HCEC 1CT (cell line): Measurements from ENCODE around the gene AATF.
"Not testable (repeated sequence)": the region's sequence is repeated elsewhere in the genome, so short reads cannot be mapped to it uniquely, and the experiment has no call there.

Source experiments
- DNase-seq: peaks from one replicate; pipeline ENCODE4 v3.0.0-alpha.2; 2017

The AATF gene

DNA sequence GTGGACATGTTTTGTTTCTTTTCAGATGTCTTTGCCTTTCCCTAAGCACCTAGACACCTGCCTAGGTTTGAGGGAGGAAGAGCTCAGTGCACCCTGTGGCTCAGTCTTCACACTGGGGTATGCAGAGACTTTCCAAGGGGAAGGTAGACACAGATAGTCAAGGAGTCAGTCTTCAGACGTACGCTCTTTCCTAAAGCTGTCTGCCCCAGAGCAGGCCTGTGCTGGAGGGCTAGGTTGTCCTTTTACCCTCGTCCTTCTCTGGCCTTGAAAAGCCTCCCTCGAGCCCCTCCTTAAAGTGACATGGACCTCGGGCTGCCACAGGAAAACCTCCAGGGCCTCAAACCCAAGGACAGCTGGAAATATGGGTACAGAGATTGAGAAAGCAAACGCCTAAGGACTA, 103.7 kb downstream of the AATF start:
- no peak for DNase-seq

DNA sequence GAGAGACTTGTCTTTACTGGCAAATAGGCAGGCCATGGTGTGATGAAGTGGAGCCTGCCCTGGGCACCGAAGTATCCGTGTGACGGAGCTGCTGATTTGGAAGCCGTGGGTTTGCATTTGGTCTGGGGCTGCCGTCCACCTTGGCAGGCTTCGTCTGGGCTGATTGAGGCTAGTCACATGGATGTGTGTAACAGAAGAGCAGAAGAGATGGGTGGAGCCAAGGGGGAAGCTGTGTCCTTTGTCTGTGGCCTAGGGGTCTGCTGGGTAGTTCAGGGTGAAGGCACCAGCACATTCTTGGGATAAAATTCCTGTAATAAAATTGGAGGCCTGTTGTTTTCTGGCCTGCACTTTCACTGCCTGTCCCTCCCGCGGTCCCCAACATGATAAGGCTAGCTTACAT, 106.1 kb downstream of the AATF start:
- DNase-seq = no peak

DNA sequence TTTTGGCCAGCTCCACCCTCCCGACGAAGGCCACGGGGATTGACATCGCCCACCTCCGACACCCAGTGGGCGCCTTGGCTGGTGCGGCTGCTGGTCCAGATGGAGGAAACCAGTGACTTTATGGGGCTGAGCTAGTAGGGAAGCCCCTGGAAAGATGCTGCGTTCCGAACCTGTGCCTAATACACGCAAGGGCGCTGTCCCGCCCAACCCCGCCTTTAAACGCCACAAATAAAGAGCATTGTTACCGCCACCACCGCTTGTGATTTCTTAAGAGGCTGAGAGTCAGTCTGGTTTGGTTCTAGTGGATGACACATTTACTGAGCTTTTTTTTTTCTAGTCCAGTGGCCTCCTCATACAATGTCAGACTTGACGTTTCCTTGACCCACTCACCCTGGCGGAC, 107.9 kb downstream of the AATF start:
- DNase-seq = no peak

DNA sequence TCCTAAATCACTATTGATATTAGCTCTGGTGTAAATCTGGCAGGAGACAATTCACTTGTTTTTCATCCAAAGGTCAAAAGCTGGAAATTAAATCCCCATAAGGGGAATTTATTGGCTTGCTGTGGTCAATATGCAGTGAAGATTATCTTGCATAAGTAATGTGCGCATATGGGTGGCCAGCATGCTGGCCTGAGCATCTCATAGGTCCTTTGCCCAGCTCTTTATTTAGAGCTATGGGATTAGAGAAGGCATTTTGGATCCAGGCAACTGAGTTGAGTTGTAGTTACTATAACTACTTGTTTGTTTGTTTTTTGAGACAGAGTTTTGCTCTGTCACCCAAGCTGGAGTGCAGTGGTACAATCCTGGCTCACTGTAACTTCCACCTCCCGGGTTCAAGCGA, 110.7 kb downstream of the AATF start:
- no peak for DNase-seq

DNA sequence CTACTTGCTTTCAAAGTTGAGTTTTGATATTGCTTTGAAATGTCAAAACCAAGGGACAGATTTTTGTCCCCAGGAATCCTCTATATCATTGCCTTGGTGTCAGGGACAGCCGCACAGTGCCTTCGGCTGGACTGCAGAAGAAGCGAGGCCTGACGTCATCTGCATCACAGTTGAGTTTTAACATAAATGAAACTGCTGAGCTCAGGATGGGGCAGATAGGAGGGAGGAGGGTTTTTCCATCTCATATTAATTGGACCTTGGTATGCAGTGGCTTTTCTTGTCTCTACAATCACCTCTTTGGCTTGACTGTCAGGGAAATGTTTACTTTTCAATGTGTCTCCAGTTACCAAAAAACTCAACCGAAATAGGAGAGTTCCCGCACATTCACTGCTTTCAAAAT, 111.3 kb downstream of the AATF start:
- DNase-seq = no peak

DNA sequence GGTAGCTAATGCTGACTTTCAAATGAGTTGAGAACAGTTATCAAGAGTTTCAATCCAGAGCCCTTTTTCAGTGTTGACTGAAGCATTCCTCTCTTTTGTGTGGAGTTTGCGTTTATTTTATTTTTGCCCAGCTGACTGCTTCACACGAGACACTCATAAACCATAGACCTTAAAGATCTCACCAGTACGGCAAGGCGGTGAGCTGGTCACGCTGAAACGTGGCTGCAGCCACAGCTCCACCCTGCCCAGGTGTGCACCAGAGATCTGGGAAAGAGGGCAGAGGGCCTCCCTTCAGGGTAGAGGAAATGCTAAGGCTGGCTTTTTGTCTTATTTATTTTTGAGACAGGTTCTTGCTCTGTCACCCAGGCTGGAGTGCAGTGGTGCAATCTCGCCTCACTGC, 112.2 kb downstream of the AATF start:
- no peak for DNase-seq

GRCh38 chr17:37062021-37062420, 113.3 kb downstream of the AATF start:
- no peak for DNase-seq

GRCh38 chr17:37064206-37064605, 115.5 kb downstream of the AATF start:
- DNase-seq = no peak

- no peak for DNase-seq
These were observed 116.2 kb downstream of the AATF start for GRCh38 chr17:37064956-37065355.

- DNase-seq = no peak
These were observed 117.0 kb downstream of the AATF start for GRCh38 chr17:37065486-37066321.

GRCh38 chr17:37066322-37067255, 117.8 kb downstream of the AATF start:
- DNase-seq = no peak

DNA sequence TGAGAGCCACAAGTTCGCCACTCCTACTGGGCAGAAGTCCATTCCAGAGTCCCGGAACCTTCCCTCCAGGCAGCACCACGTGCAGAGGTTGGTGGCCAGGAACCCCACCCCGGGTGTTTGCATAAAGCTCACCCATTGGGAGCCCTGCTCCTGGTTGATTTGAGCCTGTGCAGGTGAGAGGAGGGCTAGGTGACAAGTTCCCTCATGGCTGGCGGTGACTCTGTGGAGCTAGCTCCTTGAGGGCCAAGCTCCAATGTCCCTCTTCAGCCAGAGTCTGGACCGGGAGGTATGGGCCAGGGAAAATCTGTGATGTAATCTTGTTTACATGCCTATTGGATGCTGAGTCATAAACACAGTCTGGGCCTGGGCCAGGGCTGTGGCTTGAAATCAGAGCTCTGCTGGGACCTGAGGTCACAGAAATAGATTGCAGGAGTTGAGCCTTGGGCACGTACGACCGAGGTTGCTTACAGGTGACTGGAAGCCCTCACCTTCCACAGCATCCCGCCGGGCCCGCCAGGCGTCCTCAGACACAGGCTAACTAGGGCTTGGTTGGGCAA, 118.9 kb downstream of the AATF start:
- peak; percentile 82 for DNase-seq

- DNase-seq = no peak
These were observed 119.5 kb downstream of the AATF start for GRCh38 chr17:37068266-37068665.

DNA sequence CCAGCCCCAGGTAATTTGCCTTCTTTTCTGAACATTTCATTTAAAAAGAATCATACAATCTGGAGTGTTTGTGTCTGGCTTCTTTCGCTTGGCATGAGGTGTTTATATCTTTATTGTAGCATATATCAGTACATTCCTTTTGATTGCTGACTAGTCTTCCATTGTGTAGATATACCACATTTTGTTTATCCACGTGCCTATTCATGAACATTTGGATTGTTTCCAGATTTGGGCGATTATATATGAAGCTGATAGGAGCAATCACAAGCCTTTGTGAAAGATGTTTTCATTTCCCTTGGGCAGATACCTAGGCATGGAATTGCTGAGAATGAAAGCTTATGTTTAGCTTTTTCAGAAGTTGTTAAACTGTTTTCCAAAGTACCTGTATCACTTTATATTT, 120.3 kb downstream of the AATF start:
- DNase-seq = no peak

GRCh38 chr17:37073464-37073863, 124.7 kb downstream of the AATF start:
- DNase-seq = not testable (repeated sequence)

DNA sequence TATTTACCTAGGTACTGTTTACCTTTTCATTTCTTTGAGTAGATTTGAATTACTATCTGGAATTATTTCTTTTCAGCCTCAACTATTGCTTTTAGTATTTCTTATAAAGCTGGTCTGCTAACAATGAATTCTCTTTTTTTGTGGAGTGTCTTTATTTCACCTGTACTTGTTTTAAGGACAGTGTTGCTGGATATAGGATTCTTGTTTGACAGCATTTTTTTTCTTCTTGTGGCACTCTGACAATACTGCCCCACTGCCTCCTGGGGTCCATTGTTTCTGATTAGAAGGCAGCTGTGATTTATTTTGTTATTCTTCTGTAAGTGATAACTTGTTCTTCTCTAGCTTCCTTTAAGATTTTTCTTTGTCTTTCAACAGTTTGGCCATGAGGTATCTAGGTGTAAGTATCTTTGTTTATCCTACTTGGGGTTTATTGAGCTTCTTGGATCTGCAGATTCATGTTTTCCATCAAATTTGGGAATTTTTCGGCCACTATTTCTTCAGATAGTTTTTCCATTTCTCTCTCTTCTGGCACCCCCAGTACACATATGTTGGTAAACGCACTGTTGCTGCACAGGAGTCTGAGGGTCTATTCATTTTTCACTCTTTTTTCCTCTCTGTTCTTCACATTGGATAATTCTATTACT, 130.4 kb downstream of the AATF start:
- no peak for DNase-seq

DNA sequence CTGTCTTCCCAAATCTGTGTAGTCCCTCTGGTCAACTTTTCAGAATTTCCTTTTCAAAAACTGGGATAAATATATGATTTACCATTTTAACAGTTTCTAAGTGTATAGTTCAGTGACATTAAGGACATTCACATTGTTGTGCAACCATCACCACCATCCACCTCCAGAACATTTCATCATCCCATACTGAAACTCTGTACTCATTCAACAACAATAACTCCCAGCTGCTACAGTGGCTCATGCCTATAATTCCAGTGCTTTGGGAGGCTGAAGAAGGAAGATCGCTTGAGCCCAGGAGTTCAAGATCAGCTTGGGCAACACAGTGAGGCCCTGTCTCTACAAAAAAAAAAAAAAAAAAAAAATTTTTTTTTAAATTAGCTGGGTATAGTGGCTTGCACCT, 131.0 kb downstream of the AATF start:
- peak; percentile 36 for DNase-seq

- no peak for DNase-seq
These were observed 132.5 kb downstream of the AATF start for GRCh38 chr17:37081287-37081686.

- DNase-seq = no peak
These were observed 133.6 kb downstream of the AATF start for GRCh38 chr17:37082311-37082860.

DNA sequence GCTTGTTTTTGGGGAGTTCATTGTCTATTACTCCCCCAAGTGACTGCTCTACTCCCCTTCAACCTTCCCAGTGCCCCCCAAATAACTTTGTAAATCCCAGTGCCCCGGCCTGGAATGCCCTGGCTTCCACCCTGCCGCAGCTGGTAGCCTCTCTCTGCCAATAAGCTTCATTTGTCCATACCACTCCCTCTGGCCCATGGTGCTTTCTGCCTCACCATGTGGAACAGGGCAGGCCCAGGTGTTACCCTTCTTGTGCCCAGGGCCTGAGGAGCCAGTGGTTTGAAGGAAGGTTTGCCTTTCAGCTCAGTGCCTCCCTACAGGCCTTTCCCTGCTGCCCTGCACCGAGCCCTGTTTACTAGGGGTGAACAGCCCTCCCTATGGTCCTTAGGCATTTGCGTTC, 134.2 kb downstream of the AATF start:
- DNase-seq = no peak

DNA sequence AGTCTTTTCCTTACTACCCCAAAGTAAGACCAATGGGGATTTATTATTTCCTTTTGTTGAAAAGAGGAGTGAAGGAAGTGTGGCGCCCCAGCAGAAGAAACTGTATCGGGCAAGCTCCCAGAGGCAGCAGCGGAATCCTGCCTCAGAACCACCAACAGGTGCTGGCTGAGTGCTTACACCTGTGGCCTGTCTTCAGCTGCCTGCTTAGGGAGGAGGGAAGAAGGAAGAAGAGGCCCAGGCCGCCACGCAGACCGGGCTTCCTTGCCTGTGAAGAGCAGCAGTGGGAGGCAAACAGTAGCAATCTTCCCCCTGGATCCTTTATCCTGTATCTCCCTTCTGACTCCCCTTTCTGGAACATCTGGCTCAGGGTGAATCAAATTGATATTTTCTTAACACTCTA, 134.7 kb downstream of the AATF start:
- DNase-seq = no peak

DNA sequence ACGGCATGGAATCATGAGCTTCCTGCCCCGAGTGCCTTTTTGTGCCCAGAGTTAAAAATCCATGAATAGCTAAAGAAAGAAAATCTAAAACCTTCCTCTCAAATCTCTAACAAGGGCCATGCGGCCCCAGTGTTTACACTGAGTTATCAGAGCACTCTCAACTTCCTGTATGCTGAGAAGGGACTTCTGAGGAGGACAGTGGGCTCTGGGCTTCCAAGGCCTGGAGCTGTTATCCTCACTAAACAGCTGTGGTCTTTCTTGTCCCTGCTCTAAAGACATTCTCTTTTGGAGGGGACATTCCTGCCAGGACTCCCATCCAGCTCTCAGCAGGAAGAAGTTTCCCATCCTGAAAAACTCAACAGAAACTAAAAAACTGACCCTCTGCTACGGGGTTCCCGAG, 135.6 kb downstream of the AATF start:
- DNase-seq = no peak

DNA sequence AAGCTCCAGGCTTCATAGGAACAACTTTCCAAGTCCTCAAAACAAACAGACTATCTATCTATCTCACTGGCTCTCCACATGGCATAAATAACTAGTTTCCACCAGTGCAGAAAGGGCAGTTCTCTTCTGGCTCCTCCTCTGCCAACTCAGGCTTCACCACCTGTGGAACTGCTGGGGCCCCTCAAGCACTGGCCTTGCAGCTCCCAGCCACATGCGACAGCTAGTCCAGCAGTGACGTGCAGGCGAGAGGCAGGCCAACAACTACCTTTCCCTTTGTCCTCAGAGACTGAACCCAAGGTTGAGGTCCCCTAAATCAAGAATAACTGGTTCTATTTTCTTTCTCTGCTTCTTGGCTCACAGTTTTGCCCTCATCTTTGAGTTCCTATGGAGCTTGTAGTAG, 137.6 kb downstream of the AATF start:
- no peak for DNase-seq
